Upper lobe of left lung (tissue), 6 donors: Measurements from ENCODE around the gene MAU2. TPM values are rescaled to one million over a fixed set of nuclear protein-coding genes. Genes with fewer than 3 reads are reported as not detected.

ENCODE experiments used
- ATAC-seq, 2 donors: fragments of 200-7000 bp; cut with Tn5 transposase; one replicate each; pipeline ENCODE4 v1.9.1; 2022; ENCODE audit warnings: mild to moderate bottlenecking in 2 of 2, moderate library complexity in 2 of 2; ENCODE audit not compliant: low FRiP score in 2 of 2
- DNase-seq, 2 donors: peaks; one replicate each; pipeline ENCODE4 v3.0.0-alpha.2; 2019 to 2020
- H3K27ac ChIP-seq, 4 donors: fragments of 200-600 bp; sonication (generic); one replicate each; pipeline ENCODE4 v1.5.1; 2016 to 2019
- H3K27me3 ChIP-seq, 4 donors: fragments of 200-600 bp; sonication (generic); one replicate each; pipeline ENCODE4 v1.5.1; 2017 to 2019
- H3K36me3 ChIP-seq, 4 donors: fragments of 200-600 bp; sonication (generic); one replicate each; pipeline ENCODE4 v1.5.1; 2016 to 2019
- H3K4me1 ChIP-seq, 4 donors: fragments of 200-600 bp; sonication (generic); one replicate each; pipeline ENCODE4 v1.5.1; 2018 to 2019
- H3K4me3 ChIP-seq, 4 donors: fragments of 200-600 bp; sonication (generic); one replicate each; pipeline ENCODE4 v1.5.1; 2017 to 2019; ENCODE audit warnings: mild to moderate bottlenecking in 2 of 4, moderate library complexity in 1 of 4
- H3K9me3 ChIP-seq, 4 donors: fragments of 200-600 bp; sonication (generic); one replicate each; pipeline ENCODE4 v1.5.1; 2018 to 2019
- EP300 ChIP-seq, 4 donors: sonication (generic); formaldehyde crosslinking; IDR thresholded peaks; one replicate each; pipeline ENCODE4 v1.5.1; 2017; ENCODE audit warnings: antibody characterized with exemption in 4 of 4, control low read depth in 2 of 4
- POLR2A ChIP-seq, 4 donors: fragments of 450-650 bp; IDR thresholded peaks; one replicate each; pipeline ENCODE4 v1.5.1; 2016 to 2017; ENCODE audit warnings: antibody characterized with exemption in 4 of 4, mild to moderate bottlenecking in 2 of 4
- POLR2AphosphoS5 ChIP-seq, 2 donors: sonication (generic); formaldehyde crosslinking; IDR thresholded peaks; one replicate each; pipeline ENCODE4 v1.5.1; 2017; ENCODE audit warnings: antibody characterized with exemption in 2 of 2
- WGBS, 2 donors: methylation state at CpG; one replicate each; pipeline ENCODE4 v1.1.5; 2017 to 2018; 5-methylcytosine and 5-hydroxymethylcytosine counted together
- total RNA-seq, 6 donors: library from RNA; depleted of rRNA in 4 of 6; stranded (reverse); fragments of >200 nt in 4 of 6; gene quantifications; one replicate each; pipeline versions ENCODE4 v1.1.0 to v1.2.1, GENCODE V29; 2016 to 2021
- TF ChIP-seq, protein P1 (sequence below), 6 experiments: fragments of 450-650 bp in 4 of 6; fragments of 200-600 bp in 2 of 6; sonication (generic) in 2 of 6; IDR thresholded peaks; one replicate each; pipeline ENCODE4 v1.5.1; 2016 to 2019; ENCODE audit warnings: antibody characterized with exemption in 6 of 6
- donor health status: DM: no; HTN: no; CAD: no; lungs with moderate emphysema.
- donor health status: DM: no; HTN: yes; CAD: no; lungs with severe emphysema.

MAU2 gene
- total RNA-seq, 6 donors from 2014 or later: 42.3 to 166 (median 64.2) TPM

GRCh38 chr19:19399733-19400433 lies 79.3 kb downstream of the MAU2 start:
- no peaks in the 10 kb centered on the region for H3K36me3 ChIP-seq
- H3K4me3 ChIP-seq: no peak overlapping the region
- H3K4me1 ChIP-seq: peaks cover 34 to 58% (median 37%) of the 10 kb centered on the region in 4 donors
- 40 to 43% methylated on average over 9 of the region's 9 CpGs for WGBS, 2 donors
- no peaks in the 10 kb centered on the region for H3K9me3 ChIP-seq
- H3K27ac ChIP-seq: peak overlapping the region in 1 of 4 donors; percentile 7
- TF ChIP-seq EP300 (IDR thresholded peaks at IDR 0.05) (no peak), POLR2A (IDR thresholded peaks at IDR 0.05) (no peak), POLR2AphosphoS5 (IDR thresholded peaks at IDR 0.05) (no peak)
- TF ChIP-seq, protein P1, sequence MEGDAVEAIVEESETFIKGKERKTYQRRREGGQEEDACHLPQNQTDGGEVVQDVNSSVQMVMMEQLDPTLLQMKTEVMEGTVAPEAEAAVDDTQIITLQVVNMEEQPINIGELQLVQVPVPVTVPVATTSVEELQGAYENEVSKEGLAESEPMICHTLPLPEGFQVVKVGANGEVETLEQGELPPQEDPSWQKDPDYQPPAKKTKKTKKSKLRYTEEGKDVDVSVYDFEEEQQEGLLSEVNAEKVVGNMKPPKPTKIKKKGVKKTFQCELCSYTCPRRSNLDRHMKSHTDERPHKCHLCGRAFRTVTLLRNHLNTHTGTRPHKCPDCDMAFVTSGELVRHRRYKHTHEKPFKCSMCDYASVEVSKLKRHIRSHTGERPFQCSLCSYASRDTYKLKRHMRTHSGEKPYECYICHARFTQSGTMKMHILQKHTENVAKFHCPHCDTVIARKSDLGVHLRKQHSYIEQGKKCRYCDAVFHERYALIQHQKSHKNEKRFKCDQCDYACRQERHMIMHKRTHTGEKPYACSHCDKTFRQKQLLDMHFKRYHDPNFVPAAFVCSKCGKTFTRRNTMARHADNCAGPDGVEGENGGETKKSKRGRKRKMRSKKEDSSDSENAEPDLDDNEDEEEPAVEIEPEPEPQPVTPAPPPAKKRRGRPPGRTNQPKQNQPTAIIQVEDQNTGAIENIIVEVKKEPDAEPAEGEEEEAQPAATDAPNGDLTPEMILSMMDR (IDR thresholded peaks at IDR 0.05): no peak
- DNase-seq: no peak
- peak in 1 of 2 donors; percentile 30 for ATAC-seq
- no peaks in the 10 kb centered on the region for H3K27me3 ChIP-seq

- no peaks in the 10 kb centered on the region for H3K36me3 ChIP-seq
- peaks cover 42 to 62% (median 43%) of the 10 kb centered on the region in 4 donors for H3K4me1 ChIP-seq
- H3K27me3 ChIP-seq: no peaks in the 10 kb centered on the region
- peak overlapping the region; percentile 46 to 71 (median 70) for H3K27ac ChIP-seq
- no peaks in the 10 kb centered on the region for H3K9me3 ChIP-seq
- DNase-seq (no peak), ATAC-seq (no peak)
- TF ChIP-seq POLR2A (IDR thresholded peaks at IDR 0.05) (no peak), EP300 (IDR thresholded peaks at IDR 0.05) (no peak), POLR2AphosphoS5 (IDR thresholded peaks at IDR 0.05) (no peak)
- TF ChIP-seq, protein P1 (IDR thresholded peaks at IDR 0.05): no peak
- H3K4me3 ChIP-seq: no peak overlapping the region
- WGBS, 2 donors: 79 to 83% methylated on average over 11 of the region's 11 CpGs
These were observed 82.2 kb downstream of the MAU2 start for GRCh38 chr19:19402656-19403372.

GRCh38 chr19:19403373-19403901 lies 82.8 kb downstream of the MAU2 start:
- Histone ChIP-seq H3K4me3 (no peak overlapping the region), H3K27ac (peak overlapping the region; percentile 46 to 71 (median 70)), H3K27me3 (no peaks in the 10 kb centered on the region), H3K36me3 (no peaks in the 10 kb centered on the region), H3K9me3 (no peaks in the 10 kb centered on the region), H3K4me1 (peaks cover 42 to 68% (median 49%) of the 10 kb centered on the region in 4 donors)
- WGBS, 2 donors: 62 to 82% methylated on average over 5 of the region's 5 CpGs
- TF ChIP-seq, protein P1 (IDR thresholded peaks at IDR 0.05): no peak
- TF ChIP-seq POLR2A (IDR thresholded peaks at IDR 0.05) (no peak), POLR2AphosphoS5 (IDR thresholded peaks at IDR 0.05) (no peak), EP300 (IDR thresholded peaks at IDR 0.05) (no peak)
- DNase-seq: peak in 1 of 2 donors; percentile 36
- ATAC-seq: no peak

GRCh38 chr19:19404879-19405860 lies 84.5 kb downstream of the MAU2 start, which contains the start of gene GATAD2A:
TSS of gene GATAD2A (plus strand) at chr19:19405675. CDS start at chr19:19465346, 59,671 bp downstream.
- DNase-seq (peak; percentile 96 to 99), ATAC-seq (peak; percentile 96 to 97)
- no peaks in the 10 kb centered on the region for H3K27me3 ChIP-seq
- peaks cover 48 to 70% (median 55%) of the 10 kb centered on the region in 4 donors for H3K4me1 ChIP-seq
- peak within 1 kb of the TSS; percentile 89 to 94 (median 93) for H3K27ac ChIP-seq
- H3K36me3 ChIP-seq: no peaks in the 10 kb centered on the region
- H3K4me3 ChIP-seq: peak within 1 kb of the TSS; percentile 73 to 88 (median 82)
- WGBS, 2 donors: 5% methylated on average over 18 to 26 of the region's 90 CpGs
- no peaks in the 10 kb centered on the region for H3K9me3 ChIP-seq
- TF ChIP-seq, protein P1 (IDR thresholded peaks at IDR 0.05): peak in 5 of 6 experiments; percentile 43 to 73 (median 66)
- TF ChIP-seq POLR2A (IDR thresholded peaks at IDR 0.05): peak in 1 of 4 donors; percentile 62
- TF ChIP-seq EP300 (IDR thresholded peaks at IDR 0.05): peak in 1 of 4 donors; percentile 58
- peak; percentile 86 to 90 for TF ChIP-seq POLR2AphosphoS5 (IDR thresholded peaks at IDR 0.05)
